AG04450 (cell line): ENCODE measurements around the gene APOL1. TPM values are rescaled to one million over a fixed set of nuclear protein-coding genes. Genes with fewer than 3 reads are reported as not detected.

Experiments used
- CTCF ChIA-PET: fragments of 300-600, 350-600 bp; formaldehyde crosslinking; extraction: SDS; loops from one replicate; lab custom pipeline; 2022; ENCODE audit warnings: antibody characterized with exemption, inconsistent platforms; lab: Charles Lee
- POLR2A ChIA-PET: fragments of 350-600 bp; formaldehyde crosslinking; extraction: SDS; loops from one replicate; lab custom pipeline; 2021; ENCODE audit warnings: antibody characterized with exemption, inconsistent platforms; lab: Yijun Ruan, JAX
- DNase-seq: peaks from one replicate; pipeline ENCODE4 v3.0.0-alpha.2; 2011; ENCODE audit warnings: low read depth, low spot score
- H3K27ac ChIP-seq: one replicate; pipeline ENCODE4 v1.5.1; 2012; ENCODE audit warnings: low read depth, low read length, control low read depth
- H3K27me3 ChIP-seq: one replicate; pipeline ENCODE4 v1.6.0; 2012; ENCODE audit warnings: low read length; ENCODE audit not compliant: control insufficient read depth, insufficient read depth
- H3K4me3 ChIP-seq: 2 replicates; pipeline ENCODE4 v1.5.1; 2011; ENCODE audit warnings: mild to moderate bottlenecking, low read depth, low read length, control low read depth
- H3K9me3 ChIP-seq: 2 replicates; pipeline ENCODE4 v1.5.1; 2012; ENCODE audit warnings: low read length; ENCODE audit not compliant: control insufficient read depth, insufficient read depth
- polyA plus RNA-seq: library from polyadenylated mRNA; depleted of rRNA; stranded (reverse); fragments of >200 nt; gene quantifications from 2 replicates; pipeline ENCODE4 v1.2.3, GENCODE V29; 2011
- TF ChIP-seq, protein P1 (sequence below): IDR thresholded peaks from 2 replicates; pipeline ENCODE4 v1.5.1; 2011; ENCODE audit warnings: low read depth, low read length, control low read depth, inconsistent platforms

Gene APOL1
- polyA plus RNA-seq, 1 experiment: 3.8 TPM

DNA sequence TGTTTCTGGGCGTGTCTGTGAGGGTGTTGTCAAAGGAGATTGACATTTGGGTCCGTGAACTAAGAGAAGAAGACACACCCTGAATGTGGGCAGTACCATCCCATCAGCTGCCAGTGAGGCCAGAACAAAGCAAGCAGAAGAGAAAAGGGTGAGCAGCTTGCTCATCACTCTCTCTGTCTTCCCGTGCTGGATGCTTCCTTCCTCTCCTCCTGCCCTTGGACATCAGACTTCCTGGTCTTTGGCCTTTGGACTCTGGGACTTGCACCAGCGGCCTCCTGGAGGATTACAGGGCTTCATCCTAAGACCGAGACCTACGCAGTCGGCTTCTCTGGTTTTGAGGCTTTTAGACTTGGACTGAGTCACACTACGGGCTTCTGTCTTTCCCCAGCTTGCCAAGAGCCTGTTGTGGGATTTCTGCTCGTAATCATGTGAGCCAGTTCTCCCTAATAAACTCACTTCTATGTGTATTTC is 32.4 kb upstream of the APOL1 start:
- H3K27me3 ChIP-seq: peaks cover 31% of the 10 kb centered on the region
- H3K27ac ChIP-seq: no peak overlapping the region
- ChIA-PET CTCF (interaction anchor here (0.6 to 1.1 kb wide), 2 partner anchors 19 to 23 kb away, joined by 3 read pairs; partner anchors contain the start of gene APOL2), POLR2A (interaction anchor here (0.6 kb wide), 1 partner anchor 19 kb away, joined by 3 read pairs; no protein-coding TSS in a partner anchor)
- TF ChIP-seq, protein P1, sequence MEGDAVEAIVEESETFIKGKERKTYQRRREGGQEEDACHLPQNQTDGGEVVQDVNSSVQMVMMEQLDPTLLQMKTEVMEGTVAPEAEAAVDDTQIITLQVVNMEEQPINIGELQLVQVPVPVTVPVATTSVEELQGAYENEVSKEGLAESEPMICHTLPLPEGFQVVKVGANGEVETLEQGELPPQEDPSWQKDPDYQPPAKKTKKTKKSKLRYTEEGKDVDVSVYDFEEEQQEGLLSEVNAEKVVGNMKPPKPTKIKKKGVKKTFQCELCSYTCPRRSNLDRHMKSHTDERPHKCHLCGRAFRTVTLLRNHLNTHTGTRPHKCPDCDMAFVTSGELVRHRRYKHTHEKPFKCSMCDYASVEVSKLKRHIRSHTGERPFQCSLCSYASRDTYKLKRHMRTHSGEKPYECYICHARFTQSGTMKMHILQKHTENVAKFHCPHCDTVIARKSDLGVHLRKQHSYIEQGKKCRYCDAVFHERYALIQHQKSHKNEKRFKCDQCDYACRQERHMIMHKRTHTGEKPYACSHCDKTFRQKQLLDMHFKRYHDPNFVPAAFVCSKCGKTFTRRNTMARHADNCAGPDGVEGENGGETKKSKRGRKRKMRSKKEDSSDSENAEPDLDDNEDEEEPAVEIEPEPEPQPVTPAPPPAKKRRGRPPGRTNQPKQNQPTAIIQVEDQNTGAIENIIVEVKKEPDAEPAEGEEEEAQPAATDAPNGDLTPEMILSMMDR: no peak
- no peak for DNase-seq
- H3K9me3 ChIP-seq: no peaks in the 10 kb centered on the region
- H3K4me3 ChIP-seq: no peak overlapping the region

DNA sequence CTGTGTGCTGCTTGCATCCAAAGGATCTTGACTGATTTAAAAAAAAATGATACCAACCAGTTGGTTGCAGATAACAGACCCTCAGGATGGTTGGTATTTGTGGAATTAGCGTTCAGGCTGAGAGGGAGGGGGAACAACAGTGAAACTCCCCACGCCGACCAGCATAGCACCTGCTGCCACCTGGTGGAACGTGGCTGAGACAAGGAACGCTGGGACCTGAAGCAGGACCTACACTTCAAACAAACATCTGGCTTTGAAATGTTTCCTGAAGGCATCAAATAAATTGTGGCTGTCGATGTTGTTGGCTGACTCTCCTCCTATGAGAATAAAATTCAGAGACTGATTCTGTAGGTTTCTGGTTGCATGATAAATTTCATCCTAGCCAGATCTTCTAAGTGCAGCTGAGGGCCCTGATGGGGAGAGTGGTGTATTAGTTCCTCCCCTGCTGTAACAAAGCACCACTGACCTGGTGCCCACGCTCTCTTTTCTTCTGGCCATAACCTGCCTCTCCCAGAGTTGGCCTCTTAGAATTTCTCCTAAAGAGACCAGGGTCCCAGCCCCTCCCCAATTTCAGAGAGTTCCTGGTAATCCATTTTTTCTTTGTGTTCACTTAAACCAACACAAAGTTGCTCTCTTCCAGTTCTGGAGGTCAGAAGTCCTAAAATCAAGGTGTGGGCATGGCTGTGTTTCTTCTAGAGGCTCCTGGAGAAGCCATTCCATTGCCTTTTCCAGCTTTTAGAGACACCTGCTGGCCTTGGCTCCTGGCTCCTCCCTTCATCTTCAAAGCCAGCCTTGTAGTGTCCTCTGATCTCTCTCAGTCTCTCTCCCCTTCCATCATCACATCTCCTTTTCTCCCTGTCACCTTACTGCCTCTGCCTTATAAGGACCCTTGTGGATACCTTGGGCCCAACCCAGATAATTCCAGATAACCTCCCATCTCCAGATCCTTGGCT is 30.9 kb upstream of the APOL1 start:
- TF ChIP-seq, protein P1: peak; percentile 68
- H3K9me3 ChIP-seq: no peaks in the 10 kb centered on the region
- H3K27ac ChIP-seq: no peak overlapping the region
- peaks cover 24% of the 10 kb centered on the region for H3K27me3 ChIP-seq
- DNase-seq: no peak
- CTCF ChIA-PET: interaction anchor here (1.1 kb wide), 1 partner anchor 17 kb away, joined by 3 read pairs; the partner anchor contains the start of gene APOL2
- no peak overlapping the region for H3K4me3 ChIP-seq
- POLR2A ChIA-PET: no interaction called here

DNA sequence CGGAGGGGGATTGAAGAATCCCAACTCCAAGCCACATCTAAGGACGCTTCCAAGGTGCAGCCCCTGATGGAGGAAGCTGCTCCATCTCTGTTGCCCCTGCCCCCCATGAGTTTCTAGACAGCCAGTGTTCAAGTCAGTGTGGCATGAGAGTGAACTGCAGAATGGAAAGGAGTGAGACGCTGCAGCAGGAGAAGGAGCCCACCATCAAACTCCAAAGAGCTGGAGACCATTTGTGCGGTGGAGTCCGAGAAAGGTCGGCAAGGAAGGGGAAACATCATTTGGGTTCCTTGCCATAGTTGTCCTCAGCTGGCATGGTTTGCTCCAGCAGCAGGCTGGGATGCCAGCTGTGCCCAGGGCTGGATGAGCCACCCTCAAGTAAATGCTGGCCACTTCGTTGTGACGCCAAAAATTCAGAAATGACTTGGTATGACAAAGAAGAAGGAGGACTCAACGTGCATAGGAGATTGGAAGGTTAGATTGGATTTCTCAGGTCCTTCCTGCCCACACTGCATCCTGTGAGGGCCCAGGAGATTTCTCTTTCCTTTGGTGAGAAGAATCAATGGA is 30.0 kb upstream of the APOL1 start:
- POLR2A ChIA-PET: no interaction called here
- Histone ChIP-seq H3K27ac (no peak overlapping the region), H3K9me3 (no peaks in the 10 kb centered on the region), H3K4me3 (no peak overlapping the region), H3K27me3 (peaks cover 16% of the 10 kb centered on the region)
- TF ChIP-seq, protein P1: no peak
- CTCF ChIA-PET: no interaction called here
- no peak for DNase-seq

DNA sequence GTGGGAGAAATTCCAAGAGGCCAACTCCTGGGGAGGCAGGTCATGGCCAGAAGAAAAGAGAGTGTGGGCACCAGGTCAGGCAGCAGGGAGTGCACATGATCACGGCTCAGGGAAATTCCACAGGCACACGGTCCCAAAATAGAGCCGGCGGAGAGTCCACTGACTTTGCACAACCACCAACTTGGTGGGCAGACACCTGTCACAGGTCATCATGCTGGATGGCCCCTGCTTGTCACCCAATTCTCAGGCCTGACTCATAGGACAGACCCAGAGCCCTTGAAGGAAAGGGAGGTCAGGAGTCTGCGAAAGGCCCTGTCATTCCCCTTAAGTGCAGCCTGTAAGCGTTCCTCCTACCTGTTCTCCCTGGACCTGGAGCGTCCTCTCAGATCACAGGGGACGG is 29.4 kb upstream of the APOL1 start:
- Histone ChIP-seq H3K27me3 (peaks cover 12% of the 10 kb centered on the region), H3K9me3 (no peaks in the 10 kb centered on the region), H3K27ac (no peak overlapping the region), H3K4me3 (no peak overlapping the region)
- POLR2A ChIA-PET: no interaction called here
- CTCF ChIA-PET: no interaction called here
- TF ChIP-seq, protein P1: no peak
- DNase-seq: no peak
